HG03460 (cell line): ENCODE measurements around the gene DCHS1.

Experiments used
- ATAC-seq: cut with Tn5 transposase; IDR thresholded peaks from one replicate; pipeline ENCODE4 v1.9.1; 2021; ENCODE audit not compliant: unreplicated experiment

DCHS1 gene

DNA sequence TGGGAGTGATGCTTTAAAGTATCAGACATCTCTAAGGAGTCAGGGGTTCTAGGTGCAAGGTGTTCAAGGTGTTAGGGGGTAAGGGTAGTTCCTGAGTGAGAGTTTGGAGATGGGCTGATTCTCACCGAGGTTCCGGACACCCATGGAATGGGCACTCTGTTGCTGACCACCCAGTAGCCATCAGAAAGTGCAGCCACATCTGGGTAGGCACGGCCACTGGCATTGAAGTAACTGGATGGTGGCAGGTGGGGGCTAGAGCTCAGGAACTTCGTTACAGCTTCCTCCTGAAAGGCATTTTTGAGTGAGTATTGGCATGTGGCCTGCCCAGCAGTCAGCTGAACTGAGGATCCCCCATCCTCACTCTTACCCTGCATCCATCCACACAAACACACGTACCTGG lies 40.6 kb downstream of the DCHS1 start:
- ATAC-seq = no peak

DNA sequence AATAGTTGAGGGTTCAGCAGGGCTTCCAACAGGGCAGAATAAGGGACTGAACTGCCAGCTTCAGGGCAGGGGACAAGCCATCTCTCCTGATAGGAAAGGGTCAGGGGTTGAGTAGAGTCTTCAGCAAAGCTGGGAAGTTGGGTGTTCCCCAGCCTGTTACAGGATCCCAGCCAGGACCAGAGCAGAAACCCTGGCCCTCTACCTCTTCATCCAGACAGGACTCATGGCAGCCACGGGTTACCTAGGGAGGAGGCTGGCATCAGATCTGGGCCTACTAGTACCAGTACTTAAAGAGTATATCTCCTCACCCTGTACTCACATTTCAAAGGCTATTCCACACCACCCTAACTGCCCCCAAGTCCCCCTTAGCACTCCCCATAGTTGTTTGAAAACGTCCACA lies 41.2 kb downstream of the DCHS1 start:
- ATAC-seq = no peak

- ATAC-seq = no peak
Observed at GRCh38 chr11:6613496-6613895, 42.1 kb downstream of the DCHS1 start.

GRCh38 chr11:6612213-6613041 lies 43.2 kb downstream of the DCHS1 start, which contains the start of gene TAF10:
Gene TAF10, minus strand, starts transcription at chr11:6612216. Its CDS starts 27 bp downstream, at chr11:6612189.
- peak; percentile 93 for ATAC-seq

- ATAC-seq = no peak
Observed at GRCh38 chr11:6611963-6612212, 43.7 kb downstream of the DCHS1 start.

DNA sequence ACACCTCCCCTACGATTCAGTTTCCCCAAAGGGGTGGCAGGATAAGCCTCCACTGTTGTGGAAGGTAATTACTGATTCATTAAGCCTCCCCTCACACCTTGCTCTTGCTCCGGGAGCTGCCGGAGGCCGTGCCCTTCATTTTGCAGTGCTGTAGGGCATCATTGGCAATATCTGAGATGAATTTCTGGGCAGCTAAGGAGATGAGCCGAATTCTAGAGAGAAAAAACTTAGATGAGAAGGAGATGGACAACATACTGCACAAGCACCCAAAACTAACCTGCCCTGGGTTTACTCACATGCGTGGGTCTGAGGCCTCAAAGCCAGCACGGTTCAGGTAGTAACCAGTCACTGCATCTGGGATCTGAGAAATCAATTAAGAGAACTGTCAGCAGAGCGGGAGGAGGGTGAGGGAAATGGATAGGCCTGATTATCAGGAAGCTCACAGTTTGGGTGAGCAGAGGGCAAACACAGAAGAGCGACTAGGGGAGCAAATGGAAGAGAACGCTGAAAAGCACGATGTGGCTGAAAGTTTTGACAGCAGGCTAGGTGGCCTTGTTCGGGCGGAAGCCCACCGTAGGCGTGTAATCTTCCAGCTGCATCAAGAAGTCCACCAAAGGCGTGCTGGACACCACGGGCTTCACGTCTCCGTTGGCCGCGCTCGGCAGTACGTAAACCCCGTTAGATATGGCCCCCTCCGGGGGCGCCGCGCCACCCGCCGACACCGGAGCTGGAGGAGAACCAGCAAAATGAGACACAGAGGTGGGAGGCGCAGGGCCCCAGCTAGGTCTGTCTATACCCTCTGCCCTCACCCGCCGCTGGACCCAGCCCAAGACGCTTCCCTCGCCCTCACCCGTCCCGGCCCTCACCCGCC lies 44.3 kb downstream of the DCHS1 start:
- ATAC-seq = peak; percentile 8

- no peak for ATAC-seq
Observed at GRCh38 chr11:6610591-6610990, 45.0 kb downstream of the DCHS1 start.

DNA sequence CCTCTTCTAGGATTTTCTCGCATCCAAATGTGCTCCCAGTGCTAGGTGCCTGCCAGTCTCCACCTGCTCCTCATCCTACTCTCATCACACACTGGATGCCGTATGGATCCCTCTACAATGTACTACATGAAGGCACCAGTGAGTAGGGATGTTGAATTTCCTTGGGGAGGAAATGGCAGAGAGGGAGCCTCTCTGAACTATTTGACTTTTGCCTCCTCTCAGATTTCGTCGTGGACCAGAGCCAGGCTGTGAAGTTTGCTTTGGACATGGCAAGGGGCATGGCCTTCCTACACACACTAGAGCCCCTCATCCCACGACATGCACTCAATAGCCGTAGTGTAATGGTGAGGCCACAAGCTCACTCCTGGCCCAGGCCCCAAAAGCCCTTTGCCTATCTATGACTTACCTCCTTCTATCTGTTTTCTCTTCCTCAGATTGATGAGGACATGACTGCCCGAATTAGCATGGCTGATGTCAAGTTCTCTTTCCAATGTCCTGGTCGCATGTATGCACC lies 46.0 kb downstream of the DCHS1 start:
- no peak for ATAC-seq

DNA sequence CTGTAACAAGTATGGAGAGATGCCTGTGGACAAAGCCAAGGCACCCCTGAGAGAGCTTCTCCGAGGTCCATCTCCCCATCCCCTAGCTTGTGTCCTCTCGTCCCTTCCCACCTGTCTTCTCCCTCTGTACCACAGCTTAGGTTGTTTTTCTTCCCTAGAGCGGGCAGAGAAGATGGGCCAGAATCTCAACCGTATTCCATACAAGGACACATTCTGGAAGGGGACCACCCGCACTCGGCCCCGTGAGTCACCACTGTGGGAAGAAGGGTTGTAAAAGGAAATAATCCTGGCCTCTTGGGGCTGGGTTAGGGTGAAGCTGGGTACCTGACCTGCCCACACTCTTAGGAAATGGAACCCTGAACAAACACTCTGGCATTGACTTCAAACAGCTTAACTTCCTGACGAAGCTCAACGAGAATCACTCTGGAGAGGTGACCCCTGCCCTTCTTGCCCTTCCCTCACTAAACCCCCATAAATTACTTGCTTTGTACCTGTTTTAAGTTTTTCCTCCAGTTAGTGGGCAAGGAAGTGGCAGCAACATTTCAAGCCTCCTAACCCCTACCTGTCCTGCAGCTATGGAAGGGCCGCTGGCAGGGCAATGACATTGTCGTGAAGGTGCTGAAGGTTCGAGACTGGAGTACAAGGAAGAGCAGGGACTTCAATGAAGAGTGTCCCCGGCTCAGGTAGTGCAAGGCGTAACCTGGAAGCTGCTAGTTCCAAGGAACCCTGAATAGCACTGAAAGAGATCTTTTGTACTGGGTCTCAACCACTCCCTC lies 46.7 kb downstream of the DCHS1 start:
- ATAC-seq = no peak

DNA sequence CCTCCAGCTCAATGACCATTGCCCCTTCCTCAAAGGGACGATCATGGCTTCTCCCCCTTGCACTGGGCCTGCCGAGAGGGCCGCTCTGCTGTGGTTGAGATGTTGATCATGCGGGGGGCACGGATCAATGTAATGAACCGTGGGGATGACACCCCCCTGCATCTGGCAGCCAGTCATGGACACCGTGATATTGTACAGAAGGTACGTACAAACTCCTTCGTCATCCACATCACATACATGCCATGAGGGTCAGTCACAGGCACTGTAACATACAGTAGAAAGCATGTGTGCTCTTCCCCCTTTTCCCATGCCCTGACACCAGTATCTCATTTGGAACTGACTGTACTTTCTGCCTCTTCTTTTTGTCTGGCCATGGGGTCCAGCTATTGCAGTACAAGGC lies 47.6 kb downstream of the DCHS1 start:
- ATAC-seq = no peak

- no peak for ATAC-seq
Observed at GRCh38 chr11:6607190-6607795, 48.3 kb downstream of the DCHS1 start.

- peak; percentile 51 for ATAC-seq
Observed at GRCh38 chr11:6606471-6607189, 49.0 kb downstream of the DCHS1 start.

DNA sequence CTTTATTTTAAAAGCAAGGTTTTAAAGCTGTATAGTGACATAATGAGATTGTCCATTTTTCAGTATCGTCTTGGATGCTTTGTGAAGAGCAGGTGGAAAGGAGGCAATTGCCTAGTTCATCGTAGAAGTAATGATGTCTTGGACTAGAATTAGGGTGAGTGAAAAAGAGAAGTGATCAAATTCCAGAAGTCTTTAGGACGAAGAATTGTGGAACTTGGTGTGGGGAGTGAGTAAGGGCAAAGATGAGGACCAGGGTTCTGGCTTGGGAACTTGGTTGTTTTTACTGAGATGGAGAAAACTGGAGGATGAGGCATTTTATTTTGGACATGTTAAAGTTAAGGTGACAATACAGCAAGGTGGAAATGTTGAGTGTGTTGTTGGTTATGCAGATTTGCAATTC lies 50.8 kb downstream of the DCHS1 start:
- no peak for ATAC-seq

DNA sequence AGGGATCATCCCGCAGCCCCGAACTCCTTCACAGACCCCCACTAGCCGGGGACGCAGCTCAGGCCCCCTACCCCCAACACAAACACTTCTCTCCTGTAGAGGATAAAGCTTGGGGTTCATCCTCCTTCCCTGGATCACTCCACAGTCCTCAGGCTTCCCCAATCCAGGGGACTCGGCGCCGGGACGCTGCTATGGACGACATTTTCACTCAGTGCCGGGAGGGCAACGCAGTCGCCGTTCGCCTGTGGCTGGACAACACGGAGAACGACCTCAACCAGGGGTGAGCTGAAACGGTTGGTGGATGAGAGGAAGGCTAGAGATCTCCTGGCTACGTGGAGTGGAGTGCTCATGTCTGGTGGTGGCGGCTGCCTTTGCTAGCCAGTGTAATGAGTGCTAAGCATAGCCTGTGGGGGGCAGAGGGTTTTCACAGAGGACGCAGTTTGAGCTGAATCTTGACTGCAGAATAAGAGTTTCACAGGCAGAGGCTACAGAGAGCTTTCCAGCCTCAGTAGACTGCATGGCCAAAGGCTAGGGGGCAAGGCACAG lies 51.5 kb downstream of the DCHS1 start:
- peak; percentile 44 for ATAC-seq

DNA sequence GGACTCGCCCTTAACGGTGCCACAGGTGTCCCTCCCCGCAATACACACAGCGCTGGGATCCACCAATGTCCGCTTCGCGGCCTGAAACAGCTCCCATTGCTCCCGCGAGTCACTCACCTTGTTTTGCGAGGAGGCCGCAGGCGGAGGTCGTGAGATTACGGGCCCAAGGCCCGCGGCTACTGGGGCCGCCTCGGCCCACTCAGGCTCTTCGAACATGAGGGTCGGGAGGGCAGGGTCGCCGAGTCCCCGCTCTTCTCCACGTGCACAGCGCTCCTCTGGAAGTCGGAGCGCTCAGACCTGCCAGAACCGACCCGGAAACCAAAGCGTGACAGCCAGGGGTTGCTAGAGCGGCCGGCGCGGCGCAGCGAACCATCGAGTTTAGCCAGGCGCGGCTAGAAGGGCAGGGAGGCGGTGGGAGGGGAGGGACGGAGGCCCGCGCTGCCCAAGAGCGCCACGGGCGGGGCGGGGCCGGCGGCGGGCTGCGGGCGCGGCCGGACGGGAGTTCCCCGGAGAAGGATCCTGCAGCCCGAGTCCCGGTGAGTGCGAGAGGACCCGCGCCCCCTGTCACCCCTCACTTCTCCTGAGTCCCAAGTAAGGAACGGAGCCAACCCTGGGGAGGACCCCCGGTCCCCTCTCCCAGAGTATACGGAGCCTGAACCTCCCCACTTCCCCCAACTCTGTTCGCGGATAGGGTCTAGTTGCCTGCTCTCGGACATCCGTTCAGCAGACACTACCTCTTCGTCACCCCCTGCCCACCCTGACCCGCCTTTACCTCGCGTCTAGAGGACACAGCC lies 52.1 kb downstream of the DCHS1 start, which contains the start of the genes ILK and RRP8:
TSS of gene ILK (plus strand) at position 488 of the 794 bp plus-strand sequence. CDS start 498 bp downstream, outside the sequence.
TSS of gene RRP8 (minus strand) at position 330 of the 794 bp plus-strand sequence. CDS start at position 216, 114 bp downstream.
- ATAC-seq = peak; percentile 62

- ATAC-seq = no peak
Observed at GRCh38 chr11:6602096-6602940, 53.3 kb downstream of the DCHS1 start.

DNA sequence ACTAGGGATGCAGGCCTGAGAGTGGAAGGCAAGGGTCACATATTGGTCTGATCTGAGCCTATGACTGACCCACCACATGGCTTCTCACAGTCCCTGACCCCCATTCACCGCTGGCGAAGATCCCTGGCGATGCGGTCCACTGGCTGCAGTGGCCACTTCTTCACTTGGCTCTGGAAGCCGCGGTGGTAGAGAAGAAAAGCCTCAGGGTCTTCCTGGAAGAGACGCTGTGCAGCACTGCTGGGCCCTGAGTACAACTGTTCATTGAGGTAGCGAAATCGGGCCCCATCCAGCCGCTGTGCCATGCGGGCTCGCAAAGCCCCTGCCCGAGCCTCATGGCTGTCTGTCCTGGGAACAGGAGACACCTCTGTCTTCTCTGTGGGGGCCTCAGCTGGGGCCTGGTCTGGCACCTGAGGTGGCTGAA lies 54.6 kb downstream of the DCHS1 start:
- no peak for ATAC-seq

- ATAC-seq = no peak
Observed at GRCh38 chr11:6599881-6600390, 55.7 kb downstream of the DCHS1 start.
